Trophoblast cell (in vitro differentiated cells and primary cell): ENCODE data around the gene SLC38A6.
"Not testable (repeated sequence)": the region's sequence is repeated elsewhere in the genome, so short reads cannot be mapped to it uniquely, and the experiment has no call there.

Source experiments
- DNase-seq, 2 donors: peaks; one replicate each; pipeline ENCODE4 v3.0.0-alpha.2; 2016
- H2AFZ ChIP-seq: 2 replicates; pipeline ENCODE4 v1.6.1; 2013; ENCODE audit warnings: low read length, moderate library complexity, mild to moderate bottlenecking; ENCODE audit not compliant: insufficient read depth, poor library complexity
- H2AK5ac ChIP-seq: 2 replicates; pipeline ENCODE4 v1.6.1; 2013; ENCODE audit warnings: mild to moderate bottlenecking, low read length
- H2BK120ac ChIP-seq: 2 replicates; pipeline ENCODE4 v1.6.1; 2013; ENCODE audit warnings: low read length, mild to moderate bottlenecking, moderate library complexity; ENCODE audit not compliant: insufficient read depth, poor library complexity
- H2BK12ac ChIP-seq: 2 replicates; pipeline ENCODE4 v1.6.1; 2013; ENCODE audit warnings: mild to moderate bottlenecking, low read length, moderate library complexity
- H2BK5ac ChIP-seq: 2 replicates; pipeline ENCODE4 v1.6.1; 2013; ENCODE audit warnings: low read length, low read depth, moderate library complexity, mild to moderate bottlenecking; ENCODE audit not compliant: poor library complexity
- H3K14ac ChIP-seq: 2 replicates; pipeline ENCODE4 v1.6.1; 2013; ENCODE audit warnings: mild to moderate bottlenecking, low read length
- H3K18ac ChIP-seq: 2 replicates; pipeline ENCODE4 v1.6.1; 2013; ENCODE audit warnings: mild to moderate bottlenecking, low read length
- H3K23ac ChIP-seq: 2 replicates; pipeline ENCODE4 v1.6.1; 2013; ENCODE audit warnings: low read length
- H3K27ac ChIP-seq: 2 replicates; pipeline ENCODE4 v1.5.1; 2013; ENCODE audit warnings: low read depth, mild to moderate bottlenecking, inconsistent platforms, low read length, moderate library complexity
- H3K27me3 ChIP-seq: 2 replicates; pipeline ENCODE4 v1.6.1; 2013; ENCODE audit warnings: inconsistent platforms, mild to moderate bottlenecking, low read length, moderate library complexity; ENCODE audit not compliant: insufficient read depth
- H3K36me3 ChIP-seq, 2 experiments: 1 replicate in 1 of 2; 2 replicates in 1 of 2; pipeline ENCODE4 v1.6.1; 2013; ENCODE audit warnings: low read length in 2 of 2, mild to moderate bottlenecking in 2 of 2, moderate library complexity in 1 of 2; ENCODE audit not compliant: insufficient read depth in 2 of 2, control insufficient read depth in 1 of 2
- H3K4ac ChIP-seq: 2 replicates; pipeline ENCODE4 v1.6.1; 2013; ENCODE audit warnings: low read depth, mild to moderate bottlenecking, low read length, moderate library complexity
- H3K4me1 ChIP-seq, 2 experiments: 1 replicate in 1 of 2; 2 replicates in 1 of 2; pipeline ENCODE4 v1.6.1; 2013; ENCODE audit warnings: low read length in 2 of 2, mild to moderate bottlenecking in 2 of 2, moderate library complexity in 1 of 2; ENCODE audit not compliant: insufficient read depth in 2 of 2, control insufficient read depth in 1 of 2
- H3K4me2 ChIP-seq: 2 replicates; pipeline ENCODE4 v1.6.1; 2013; ENCODE audit warnings: inconsistent platforms, mild to moderate bottlenecking, low read length, moderate library complexity
- H3K4me3 ChIP-seq: 2 replicates; pipeline ENCODE4 v1.5.1; 2013; ENCODE audit warnings: mild to moderate bottlenecking, low read depth, low read length, inconsistent platforms
- H3K79me1 ChIP-seq: one replicate; pipeline ENCODE4 v1.6.1; 2013; ENCODE audit warnings: low read length
- H3K79me2 ChIP-seq: 2 replicates; pipeline ENCODE4 v1.6.1; 2013; ENCODE audit warnings: low read length, mild to moderate bottlenecking; ENCODE audit not compliant: control insufficient read depth, insufficient read depth, poor library complexity
- H3K9ac ChIP-seq: 2 replicates; pipeline ENCODE4 v1.6.1; 2013; ENCODE audit warnings: mild to moderate bottlenecking, low read length
- H3K9me3 ChIP-seq: 2 replicates; pipeline ENCODE4 v1.6.1; 2013; ENCODE audit warnings: low read depth, mild to moderate bottlenecking, control low read depth, inconsistent platforms, low read length; ENCODE audit not compliant: insufficient read depth
- H4K12ac ChIP-seq: 2 replicates; pipeline ENCODE4 v1.6.1; 2013; ENCODE audit warnings: low read depth, mild to moderate bottlenecking, low read length, moderate library complexity
- H4K8ac ChIP-seq: 2 replicates; pipeline ENCODE4 v1.6.1; 2013; ENCODE audit warnings: low read depth, mild to moderate bottlenecking, low read length, moderate library complexity
- H4K91ac ChIP-seq: one replicate; pipeline ENCODE4 v1.6.1; 2013; ENCODE audit warnings: low read depth, mild to moderate bottlenecking, low read length, moderate library complexity
- WGBS: extraction: QIAGEN DNeasy Blood & Tissue Kit; methylation state at CpG from one replicate; pipeline ENCODE4 v1.1.7; 2013; ENCODE audit warnings: missing lambda C conversion rate; ENCODE audit not compliant: insufficient read length, insufficient coverage; ENCODE audit errors: extremely low coverage; 5-methylcytosine and 5-hydroxymethylcytosine counted together

SLC38A6 gene

GRCh38 chr14:61072442-61072841 lies 91.4 kb downstream of the SLC38A6 start:
- not testable (repeated sequence) for H4K12ac ChIP-seq, H2AFZ ChIP-seq, H3K27ac ChIP-seq, H3K18ac ChIP-seq, H3K23ac ChIP-seq, H2BK12ac ChIP-seq, H3K4ac ChIP-seq, H3K4me3 ChIP-seq, H2AK5ac ChIP-seq, H3K14ac ChIP-seq, H3K9me3 ChIP-seq, H3K4me2 ChIP-seq, H2BK120ac ChIP-seq, H3K9ac ChIP-seq, H3K79me2 ChIP-seq, DNase-seq, H4K8ac ChIP-seq, H3K27me3 ChIP-seq, H3K79me1 ChIP-seq, H3K36me3 ChIP-seq, H2BK5ac ChIP-seq, H3K4me1 ChIP-seq, H4K91ac ChIP-seq

- H3K9me3 ChIP-seq = no peaks in the 10 kb centered on the region
- H4K91ac ChIP-seq = no peak overlapping the region
- H2BK5ac ChIP-seq = no peak overlapping the region
- H3K79me2 ChIP-seq = no peaks in the 10 kb centered on the region
- no peaks in the 10 kb centered on the region for H3K79me1 ChIP-seq
- no peak overlapping the region for H2AFZ ChIP-seq
- H3K4ac ChIP-seq = no peak overlapping the region
- WGBS = no CpG with 5 or more reads among the region's 3 CpGs
- no peak overlapping the region for H3K9ac ChIP-seq
- H3K4me1 ChIP-seq = no peaks in the 10 kb centered on the region
- no peak overlapping the region for H2BK120ac ChIP-seq
- no peak overlapping the region for H3K14ac ChIP-seq
- H2AK5ac ChIP-seq = no peak overlapping the region
- H4K12ac ChIP-seq = no peak overlapping the region
- no peak overlapping the region for H2BK12ac ChIP-seq
- H3K36me3 ChIP-seq = no peaks in the 10 kb centered on the region
- H3K4me3 ChIP-seq = no peak overlapping the region
- H3K23ac ChIP-seq = no peak overlapping the region
- H3K18ac ChIP-seq = no peak overlapping the region
- H4K8ac ChIP-seq = no peak overlapping the region
- no peak overlapping the region for H3K4me2 ChIP-seq
- H3K27me3 ChIP-seq = no peaks in the 10 kb centered on the region
- no peak overlapping the region for H3K27ac ChIP-seq
- no peak for DNase-seq
These were observed 93.8 kb downstream of the SLC38A6 start for GRCh38 chr14:61074852-61075251.

GRCh38 chr14:61076556-61076955 lies 95.5 kb downstream of the SLC38A6 start:
- H3K9ac ChIP-seq = no peak overlapping the region
- no peak overlapping the region for H3K14ac ChIP-seq
- H2BK5ac ChIP-seq = no peak overlapping the region
- H2BK12ac ChIP-seq = no peak overlapping the region
- H4K12ac ChIP-seq = no peak overlapping the region
- no peak overlapping the region for H4K8ac ChIP-seq
- H3K79me1 ChIP-seq = no peaks in the 10 kb centered on the region
- no peak for DNase-seq
- H3K9me3 ChIP-seq = no peaks in the 10 kb centered on the region
- no peak overlapping the region for H3K4ac ChIP-seq
- no peak overlapping the region for H4K91ac ChIP-seq
- H2BK120ac ChIP-seq = no peak overlapping the region
- no peak overlapping the region for H3K4me2 ChIP-seq
- no peaks in the 10 kb centered on the region for H3K4me1 ChIP-seq
- no peak overlapping the region for H2AK5ac ChIP-seq
- no peaks in the 10 kb centered on the region for H3K36me3 ChIP-seq
- H3K4me3 ChIP-seq = no peak overlapping the region
- WGBS = no CpG with 5 or more reads among the region's 2 CpGs
- no peaks in the 10 kb centered on the region for H3K27me3 ChIP-seq
- no peaks in the 10 kb centered on the region for H3K79me2 ChIP-seq
- no peak overlapping the region for H3K23ac ChIP-seq
- no peak overlapping the region for H3K18ac ChIP-seq
- no peak overlapping the region for H3K27ac ChIP-seq
- H2AFZ ChIP-seq = no peak overlapping the region

DNA sequence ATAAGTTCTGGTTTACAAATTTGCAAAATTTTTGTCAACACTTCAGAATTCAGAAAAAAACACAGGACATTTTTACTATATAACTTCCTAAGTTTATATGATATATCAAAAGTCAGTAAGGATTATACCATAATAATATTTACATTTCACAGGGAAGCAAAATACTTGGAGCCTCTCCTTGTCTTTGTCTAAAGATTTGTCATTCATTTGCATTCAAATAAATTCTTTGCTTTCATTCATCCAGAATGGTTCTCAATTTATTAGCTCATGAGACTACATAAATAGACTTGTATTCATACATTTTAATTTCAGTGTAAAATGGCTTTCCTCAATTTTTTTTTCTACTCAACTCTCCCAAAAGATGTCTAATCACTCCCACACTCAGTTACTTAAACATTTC lies 96.4 kb downstream of the SLC38A6 start:
- Histone ChIP-seq H2BK120ac (no peak overlapping the region), H3K18ac (no peak overlapping the region), H3K9me3 (no peaks in the 10 kb centered on the region), H4K91ac (no peak overlapping the region), H3K36me3 (no peaks in the 10 kb centered on the region), H3K27me3 (no peaks in the 10 kb centered on the region), H3K14ac (no peak overlapping the region), H2BK5ac (no peak overlapping the region), H3K79me1 (no peaks in the 10 kb centered on the region), H2AK5ac (no peak overlapping the region), H2BK12ac (no peak overlapping the region), H3K79me2 (peaks cover 2% of the 10 kb centered on the region), H3K9ac (no peak overlapping the region), H3K4ac (no peak overlapping the region), H3K4me2 (no peak overlapping the region), H3K4me3 (no peak overlapping the region), H4K12ac (no peak overlapping the region), H4K8ac (no peak overlapping the region), H2AFZ (no peak overlapping the region), H3K23ac (no peak overlapping the region), H3K4me1 (no peaks in the 10 kb centered on the region), H3K27ac (no peak overlapping the region)
- DNase-seq = no peak
